CD4-positive, alpha-beta T cell (primary cell): ENCODE data around the gene PTPRN2. TPM values are rescaled to one million over a fixed set of nuclear protein-coding genes. Genes with fewer than 3 reads are reported as not detected.
"Not testable (repeated sequence)": the region's sequence is repeated elsewhere in the genome, so short reads cannot be mapped to it uniquely, and the experiment has no call there.

Experiments
- ATAC-seq: fragments of 200-7000 bp; cut with Tn5 transposase; one replicate; pipeline ENCODE4 v1.10.0; 2022; ENCODE audit warnings: mild to moderate bottlenecking; ENCODE audit not compliant: poor library complexity
- CTCF ChIA-PET: fragments of 350-600 bp; sonication (Branson Sonifier 250); formaldehyde crosslinking; loops from one replicate; lab custom pipeline; 2021; ENCODE audit warnings: antibody characterized with exemption, inconsistent platforms; lab: Charles Lee
- POLR2A ChIA-PET: fragments of 350-600 bp; sonication (Branson Sonifier 250); formaldehyde crosslinking; loops from one replicate; lab custom pipeline; 2021; ENCODE audit warnings: antibody characterized with exemption, inconsistent platforms; lab: Charles Lee
- DNase-seq, 14 experiments: peaks; one replicate each; pipeline ENCODE4 v3.0.0-alpha.2; 2013 to 2020; ENCODE audit warnings: mixed read lengths in 2 of 14
- H3K27ac ChIP-seq, 2 donors: one replicate each; pipeline versions ENCODE4 v1.5.1 to v1.7.0; 2013; ENCODE audit warnings: low read length in 2 of 2, low read depth in 1 of 2, mild to moderate bottlenecking in 1 of 2
- H3K27me3 ChIP-seq, 2 experiments: 1 replicate in 1 of 2; 2 replicates in 1 of 2; pipeline versions ENCODE4 v1.6.1 to v1.7.0; 2013; ENCODE audit warnings: low read length in 2 of 2, control low read depth in 1 of 2, mild to moderate bottlenecking in 1 of 2, moderate library complexity in 1 of 2; ENCODE audit not compliant: insufficient read depth in 2 of 2, control insufficient read depth in 1 of 2
- H3K36me3 ChIP-seq: one replicate; pipeline ENCODE4 v1.6.1; 2013; ENCODE audit warnings: low read length, control low read depth; ENCODE audit not compliant: insufficient read depth
- H3K4me1 ChIP-seq: one replicate; pipeline ENCODE4 v1.6.1; 2013; ENCODE audit warnings: low read length, control low read depth; ENCODE audit not compliant: insufficient read depth
- H3K4me3 ChIP-seq: one replicate; pipeline ENCODE4 v1.5.1; 2013; ENCODE audit warnings: mild to moderate bottlenecking, low read length, moderate library complexity
- H3K9me3 ChIP-seq, 2 experiments: 1 replicate in 1 of 2; 2 replicates in 1 of 2; pipeline versions ENCODE4 v1.6.1 to v1.7.0; 2013; ENCODE audit warnings: low read length in 2 of 2, mild to moderate bottlenecking in 2 of 2, control low read depth in 1 of 2, moderate library complexity in 1 of 2; ENCODE audit not compliant: control insufficient read depth in 1 of 2, insufficient read depth in 1 of 2
- H3K27ac Mint-ChIP-seq: one replicate; pipeline ENCODE4 v1.8.0; 2020; ENCODE audit warnings: mixed read lengths
- H3K27me3 Mint-ChIP-seq: one replicate; pipeline ENCODE4 v1.8.0; 2021; ENCODE audit warnings: mixed read lengths
- H3K36me3 Mint-ChIP-seq: one replicate; pipeline ENCODE4 v1.8.0; 2021; ENCODE audit warnings: low read depth, mixed read lengths
- H3K4me1 Mint-ChIP-seq: one replicate; pipeline ENCODE4 v1.8.0; 2021; ENCODE audit warnings: low read depth, mixed read lengths
- H3K4me3 Mint-ChIP-seq: one replicate; pipeline ENCODE4 v1.8.0; 2020; ENCODE audit warnings: mild to moderate bottlenecking, mixed read lengths
- H3K9me3 Mint-ChIP-seq: one replicate; pipeline ENCODE4 v1.8.0; 2020; ENCODE audit warnings: mixed read lengths
- CTCF ChIP-seq: fragments of 200-600 bp; IDR thresholded peaks from one replicate; pipeline ENCODE4 v1.8.0; 2022; ENCODE audit warnings: antibody characterized with exemption, mild to moderate bottlenecking
- intact Hi-C, 2 experiments: fragments of 100-400 bp; cut with DNase I in 1 of 2; cut with micrococcal nuclease in 1 of 2; formaldehyde crosslinking; loops; one replicate each; pipeline versions ENCODE4 v1.15.1 to v1.9.0; 2023 to 2025; cut with DNase I, micrococcal nuclease
- total RNA-seq, 174 experiments: library from RNA in 2 of 174; stranded (reverse) in 2 of 174; gene quantifications; one replicate each; pipeline ENCODE4 v1.2.3 and lab custom pipeline; 2021 to 2026

The PTPRN2 gene
- total RNA-seq, 2 experiments from 2014 or later = 0.34 to 0.44 TPM

DNA sequence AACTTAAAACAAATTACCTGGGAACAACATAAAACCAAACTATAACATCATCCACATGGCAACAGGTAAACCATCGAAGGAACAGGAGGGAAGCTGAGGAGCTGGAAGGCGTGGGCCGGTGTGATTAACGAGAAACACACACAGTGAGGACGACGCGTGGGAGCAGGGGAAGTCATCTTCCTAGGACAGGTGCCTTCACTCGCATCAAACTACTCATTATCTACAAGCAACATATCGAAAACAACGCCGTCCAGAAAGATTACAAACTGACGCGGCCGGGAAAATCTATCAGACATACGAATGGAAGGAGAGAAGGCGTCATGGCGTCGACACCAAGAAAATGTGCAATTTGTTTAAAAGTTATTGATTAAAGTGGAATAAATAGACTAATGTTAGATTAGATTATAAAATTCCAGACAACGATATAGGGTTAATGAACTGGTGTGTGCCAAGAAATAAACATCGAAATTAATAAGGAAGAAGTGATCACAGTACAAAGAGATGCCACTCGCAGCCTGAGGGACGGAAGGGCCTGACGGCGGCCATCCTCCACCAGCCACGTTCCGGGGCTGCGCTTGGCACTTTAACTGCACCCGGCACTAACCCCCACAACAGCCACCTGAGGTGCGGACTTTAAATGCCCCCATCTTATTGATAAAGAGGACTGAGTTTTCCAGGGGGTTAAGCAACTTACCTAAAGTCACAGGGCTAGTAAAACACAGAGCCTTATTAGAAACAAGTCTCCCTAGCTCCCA, 669.1 kb downstream of the PTPRN2 start:
- no peak for ATAC-seq
- intact Hi-C loops = no loop called here
- no peaks in the 10 kb centered on the region for H3K4me1 ChIP-seq
- H3K36me3 Mint-ChIP-seq = no peaks in the 10 kb centered on the region
- DNase-seq = no peak
- H3K27me3 ChIP-seq = no peaks in the 10 kb centered on the region
- peaks cover 3% of the 10 kb centered on the region for H3K9me3 Mint-ChIP-seq
- H3K4me3 Mint-ChIP-seq = no peak overlapping the region
- H3K9me3 ChIP-seq = peaks cover 4 to 27% of the 10 kb centered on the region in 2 experiments
- H3K27ac Mint-ChIP-seq = no peak overlapping the region
- H3K4me1 Mint-ChIP-seq = no peaks in the 10 kb centered on the region
- POLR2A ChIA-PET = no interaction called here
- H3K4me3 ChIP-seq = no peak overlapping the region
- TF ChIP-seq CTCF = no peak
- H3K27ac ChIP-seq = no peak overlapping the region
- peaks cover 16% of the 10 kb centered on the region for H3K27me3 Mint-ChIP-seq
- H3K36me3 ChIP-seq = no peaks in the 10 kb centered on the region
- CTCF ChIA-PET = no interaction called here

GRCh38 chr7:157916946-157917640, 670.5 kb downstream of the PTPRN2 start:
- no peaks in the 10 kb centered on the region for H3K27me3 ChIP-seq
- no peak overlapping the region for H3K4me3 ChIP-seq
- no peak for TF ChIP-seq CTCF
- Mint-ChIP-seq H3K27ac (no peak overlapping the region), H3K9me3 (peaks cover 5% of the 10 kb centered on the region), H3K4me3 (no peak overlapping the region), H3K4me1 (no peaks in the 10 kb centered on the region), H3K27me3 (peaks cover 16% of the 10 kb centered on the region), H3K36me3 (no peaks in the 10 kb centered on the region)
- POLR2A ChIA-PET = no interaction called here
- H3K36me3 ChIP-seq = no peaks in the 10 kb centered on the region
- no peak for ATAC-seq
- H3K9me3 ChIP-seq = peaks cover 4 to 22% of the 10 kb centered on the region in 2 experiments
- no peak for DNase-seq
- intact Hi-C loops = no loop called here
- CTCF ChIA-PET = no interaction called here
- no peak overlapping the region for H3K27ac ChIP-seq
- H3K4me1 ChIP-seq = no peaks in the 10 kb centered on the region

DNA sequence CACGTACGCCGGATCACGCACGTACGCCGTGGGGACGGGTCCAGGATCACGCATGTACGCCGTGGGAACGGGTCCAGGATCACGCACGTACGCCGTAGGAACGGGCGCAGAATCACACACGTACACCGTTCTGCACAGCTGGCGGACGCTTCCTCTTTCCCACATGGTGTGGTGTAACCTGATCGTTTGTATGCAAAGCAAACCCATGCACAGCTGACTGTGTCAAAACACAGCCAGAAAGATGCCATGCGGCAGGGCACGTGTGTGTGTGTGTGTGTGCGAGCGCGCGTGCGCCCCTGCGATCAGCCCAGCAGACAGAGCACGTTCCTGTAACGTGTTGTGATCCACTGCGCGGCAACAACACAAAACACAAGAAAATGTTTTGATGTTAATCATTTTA, 677.2 kb downstream of the PTPRN2 start:
- ChIA-PET POLR2A (no interaction called here), CTCF (no interaction called here)
- TF ChIP-seq CTCF = no peak
- Histone ChIP-seq H3K4me1 (no peaks in the 10 kb centered on the region), H3K27ac (no peak overlapping the region), H3K9me3 (peaks cover 4 to 16% of the 10 kb centered on the region in 2 experiments), H3K27me3 (no peaks in the 10 kb centered on the region), H3K36me3 (no peaks in the 10 kb centered on the region), H3K4me3 (no peak overlapping the region)
- H3K27me3 Mint-ChIP-seq = peaks cover under 1% of the 10 kb centered on the region
- H3K4me1 Mint-ChIP-seq = no peaks in the 10 kb centered on the region
- no peak overlapping the region for H3K4me3 Mint-ChIP-seq
- H3K9me3 Mint-ChIP-seq = peaks cover 5% of the 10 kb centered on the region
- no peak overlapping the region for H3K27ac Mint-ChIP-seq
- ATAC-seq = no peak
- no peaks in the 10 kb centered on the region for H3K36me3 Mint-ChIP-seq
- intact Hi-C loops = no loop called here
- no peak for DNase-seq

DNA sequence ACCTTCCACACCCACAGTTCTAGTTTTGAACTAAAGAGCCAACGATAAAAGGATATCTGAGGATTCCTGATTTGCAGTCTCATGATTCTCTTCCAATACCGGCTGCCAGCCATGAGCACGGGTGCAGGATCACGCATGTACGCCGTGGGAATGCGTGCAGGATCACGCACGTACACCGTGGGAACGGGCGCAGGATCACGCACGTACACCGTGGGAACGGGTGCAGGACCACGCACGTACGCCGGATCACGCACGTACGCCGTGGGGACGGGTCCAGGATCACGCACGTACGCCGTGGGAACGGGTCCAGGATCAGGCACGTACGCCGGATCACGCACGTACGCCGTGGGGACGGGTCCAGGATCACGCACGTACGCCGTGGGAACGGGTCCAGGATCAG, 677.6 kb downstream of the PTPRN2 start:
- CTCF ChIA-PET, H3K27me3 ChIP-seq, H3K4me3 Mint-ChIP-seq, H3K27ac ChIP-seq, H3K4me1 Mint-ChIP-seq, H3K4me1 ChIP-seq, H3K27ac Mint-ChIP-seq, H3K9me3 Mint-ChIP-seq, H3K36me3 ChIP-seq, DNase-seq, H3K27me3 Mint-ChIP-seq, intact Hi-C loops, ATAC-seq, POLR2A ChIA-PET, H3K4me3 ChIP-seq, H3K36me3 Mint-ChIP-seq: not testable (repeated sequence)
- H3K9me3 ChIP-seq = peaks cover 4 to 14% of the 10 kb centered on the region in 2 experiments
